Measurements from ENCODE around the gene BTN2A1. TPM values are rescaled to one million over a fixed set of nuclear protein-coding genes. Genes with fewer than 3 reads are reported as not detected.

The BTN2A1 gene
- total RNA-seq, 1 donor from 2014 or later, result 27.7 TPM

DNA sequence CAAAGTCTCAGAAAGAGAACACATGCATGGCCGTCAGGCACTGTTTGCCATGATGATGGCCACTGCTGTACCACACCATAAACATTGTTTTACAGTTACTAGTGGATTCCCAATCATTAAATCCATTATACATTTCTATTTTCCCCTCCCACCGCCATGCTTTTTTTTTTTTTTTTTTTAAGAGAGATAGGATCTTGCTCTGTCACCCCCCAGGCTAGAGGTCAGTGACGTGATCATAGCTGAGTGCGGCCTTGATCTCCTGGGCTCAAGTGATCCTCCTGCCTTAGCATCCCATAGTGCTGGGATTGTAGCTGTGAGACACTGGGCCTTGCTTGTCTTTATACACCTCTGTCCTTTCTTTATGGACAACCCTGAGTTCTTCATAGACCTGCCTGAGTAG is 21.7 kb upstream of the BTN2A1 start:
- H3K4me3 Mint-ChIP-seq (ENCODE audit: unreplicated experiment), result no peak overlapping the region
- peaks cover 11% of the 10 kb centered on the region for H3K36me3 Mint-ChIP-seq (ENCODE audit: unreplicated experiment)
- H3K4me1 Mint-ChIP-seq (ENCODE audit: unreplicated experiment), result peaks cover 50% of the 10 kb centered on the region
- no peak for TF ChIP-seq CTCF (IDR thresholded peaks at IDR 0.05)
- DNase-seq (ENCODE audit: extremely low spot score, unreplicated experiment), result no peak
- no peaks in the 10 kb centered on the region for H3K27me3 Mint-ChIP-seq (ENCODE audit: unreplicated experiment)
- no peak overlapping the region for H3K27ac Mint-ChIP-seq (ENCODE audit: unreplicated experiment)
- H3K9me3 Mint-ChIP-seq (ENCODE audit: unreplicated experiment), result peaks cover 10% of the 10 kb centered on the region

DNA sequence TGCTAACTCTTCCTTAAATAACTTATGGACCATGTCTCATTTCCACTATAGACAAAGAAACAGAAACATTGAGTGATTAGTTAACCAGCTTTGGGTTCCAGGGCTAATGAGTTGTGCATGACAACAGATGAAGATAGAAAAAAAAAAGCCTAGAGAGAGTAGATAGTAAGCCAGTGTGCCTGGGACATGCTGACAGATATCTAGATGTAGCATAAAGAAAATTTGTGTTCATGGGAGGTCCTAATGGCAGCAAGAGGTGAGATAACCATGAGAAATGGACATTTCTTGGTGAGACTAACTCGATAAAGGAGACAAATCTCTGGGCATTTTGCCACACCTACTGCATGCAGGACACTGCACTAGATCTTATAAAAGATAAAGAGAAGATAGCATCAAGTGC is 20.2 kb upstream of the BTN2A1 start:
- no peak for TF ChIP-seq CTCF (IDR thresholded peaks at IDR 0.05)
- Mint-ChIP-seq H3K9me3 (ENCODE audit: unreplicated experiment) (peaks cover 10% of the 10 kb centered on the region), H3K4me3 (ENCODE audit: unreplicated experiment) (no peak overlapping the region), H3K27ac (ENCODE audit: unreplicated experiment) (no peak overlapping the region), H3K4me1 (ENCODE audit: unreplicated experiment) (peaks cover 47% of the 10 kb centered on the region), H3K27me3 (ENCODE audit: unreplicated experiment) (no peaks in the 10 kb centered on the region), H3K36me3 (ENCODE audit: unreplicated experiment) (peaks cover 7% of the 10 kb centered on the region)
- no peak for DNase-seq (ENCODE audit: extremely low spot score, unreplicated experiment)

DNA sequence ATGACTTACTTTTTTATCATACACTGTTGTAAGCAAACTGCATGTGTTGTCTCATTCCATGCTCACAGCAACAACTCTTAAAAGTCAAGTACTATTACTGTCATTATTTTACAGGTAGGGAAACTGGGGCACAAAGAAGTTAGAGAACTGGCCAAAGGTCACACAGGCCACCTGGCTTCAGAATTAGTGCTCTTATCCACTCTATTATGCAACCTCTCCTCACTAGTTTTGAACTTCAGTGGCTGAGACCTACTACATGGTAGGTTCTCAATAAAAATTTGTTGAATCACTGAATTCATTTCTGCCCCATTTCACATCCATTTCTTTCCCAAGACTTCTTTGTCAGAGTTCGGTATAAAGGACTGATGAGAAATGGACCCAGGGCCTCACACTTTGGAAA is 19.8 kb upstream of the BTN2A1 start:
- Mint-ChIP-seq H3K27me3 (ENCODE audit: unreplicated experiment) (no peaks in the 10 kb centered on the region), H3K9me3 (ENCODE audit: unreplicated experiment) (peaks cover 10% of the 10 kb centered on the region), H3K27ac (ENCODE audit: unreplicated experiment) (no peak overlapping the region), H3K4me3 (ENCODE audit: unreplicated experiment) (no peak overlapping the region), H3K4me1 (ENCODE audit: unreplicated experiment) (peaks cover 43% of the 10 kb centered on the region), H3K36me3 (ENCODE audit: unreplicated experiment) (peaks cover 7% of the 10 kb centered on the region)
- no peak for DNase-seq (ENCODE audit: extremely low spot score, unreplicated experiment)
- TF ChIP-seq CTCF (IDR thresholded peaks at IDR 0.05), result no peak

GRCh38 chr6:26439151-26440125 is 18.3 kb upstream of the BTN2A1 start:
- peaks cover 12% of the 10 kb centered on the region for H3K36me3 Mint-ChIP-seq (ENCODE audit: unreplicated experiment)
- H3K4me1 Mint-ChIP-seq (ENCODE audit: unreplicated experiment), result peaks cover 31% of the 10 kb centered on the region
- no peak for TF ChIP-seq CTCF (IDR thresholded peaks at IDR 0.05)
- peaks cover 2% of the 10 kb centered on the region for H3K9me3 Mint-ChIP-seq (ENCODE audit: unreplicated experiment)
- H3K27me3 Mint-ChIP-seq (ENCODE audit: unreplicated experiment), result no peaks in the 10 kb centered on the region
- H3K27ac Mint-ChIP-seq (ENCODE audit: unreplicated experiment), result peak overlapping the region; percentile 98
- peak overlapping the region; percentile 90 for H3K4me3 Mint-ChIP-seq (ENCODE audit: unreplicated experiment)
- DNase-seq (ENCODE audit: extremely low spot score, unreplicated experiment), result no peak

DNA sequence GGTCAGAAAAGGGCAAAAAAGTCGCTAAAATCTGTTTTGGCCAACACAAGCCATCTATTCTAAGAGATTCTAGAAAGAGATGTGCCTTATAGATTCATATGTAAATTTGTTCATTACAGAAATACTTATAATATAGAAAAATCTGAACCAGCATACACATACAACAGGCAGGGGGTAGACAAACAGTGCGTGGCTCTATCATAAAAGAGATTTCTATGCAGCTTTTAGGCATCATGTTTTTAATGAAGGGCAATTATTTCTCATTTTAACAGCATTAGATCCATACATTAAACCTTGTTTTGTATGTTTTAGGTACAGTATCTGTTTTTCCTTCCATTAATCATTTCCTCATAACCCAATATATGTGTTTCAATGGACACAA is 16.8 kb upstream of the BTN2A1 start:
- no peaks in the 10 kb centered on the region for H3K9me3 Mint-ChIP-seq (ENCODE audit: unreplicated experiment)
- DNase-seq (ENCODE audit: extremely low spot score, unreplicated experiment), result no peak

More for the DNA sequence above, 16.8 kb upstream of the BTN2A1 start:
- peak overlapping the region; percentile 98 for H3K27ac Mint-ChIP-seq (ENCODE audit: unreplicated experiment)
- TF ChIP-seq CTCF (IDR thresholded peaks at IDR 0.05), result no peak
- no peaks in the 10 kb centered on the region for H3K27me3 Mint-ChIP-seq (ENCODE audit: unreplicated experiment)
- peak overlapping the region; percentile 90 for H3K4me3 Mint-ChIP-seq (ENCODE audit: unreplicated experiment)
- peaks cover 31% of the 10 kb centered on the region for H3K4me1 Mint-ChIP-seq (ENCODE audit: unreplicated experiment)
- H3K36me3 Mint-ChIP-seq (ENCODE audit: unreplicated experiment), result peaks cover 12% of the 10 kb centered on the region
